Ectodermal cell (in vitro differentiated cells): ENCODE results near the gene INAVA.
A peak's percentile ranks its signal among the peaks of the same experiment; 100 is the strongest.

ENCODE experiments used
- H3K27ac ChIP-seq: 2 replicates; pipeline ENCODE4 v1.7.0; 2013; ENCODE audit warnings: mild to moderate bottlenecking, low read depth, low read length; ENCODE audit not compliant: insufficient read depth, poor library complexity, severe bottlenecking
- H3K27me3 ChIP-seq: 2 replicates; pipeline ENCODE4 v1.7.0; 2013; ENCODE audit warnings: mild to moderate bottlenecking, low read length; ENCODE audit not compliant: insufficient read depth, control insufficient read depth, poor library complexity, severe bottlenecking
- H3K36me3 ChIP-seq: one replicate; pipeline ENCODE4 v1.7.0; 2013; ENCODE audit warnings: low read length; ENCODE audit not compliant: control insufficient read depth, insufficient read depth
- H3K4me1 ChIP-seq: one replicate; pipeline ENCODE4 v1.7.0; 2013; ENCODE audit warnings: low read length; ENCODE audit not compliant: control insufficient read depth, insufficient read depth
- H3K4me3 ChIP-seq: 2 replicates; pipeline ENCODE4 v1.7.0; 2013; ENCODE audit warnings: low read depth, low read length, control low read depth; ENCODE audit not compliant: insufficient read depth
- H3K9me3 ChIP-seq: 2 replicates; pipeline ENCODE4 v1.7.0; 2013; ENCODE audit warnings: mild to moderate bottlenecking, low read length, moderate library complexity; ENCODE audit not compliant: control insufficient read depth
- WGBS, 2 experiments: methylation state at CpG; one replicate each; pipeline ENCODE4 v1.1.7; 2013; ENCODE audit warnings: missing lambda C conversion rate in 2 of 2; 5-methylcytosine and 5-hydroxymethylcytosine counted together

INAVA gene

DNA sequence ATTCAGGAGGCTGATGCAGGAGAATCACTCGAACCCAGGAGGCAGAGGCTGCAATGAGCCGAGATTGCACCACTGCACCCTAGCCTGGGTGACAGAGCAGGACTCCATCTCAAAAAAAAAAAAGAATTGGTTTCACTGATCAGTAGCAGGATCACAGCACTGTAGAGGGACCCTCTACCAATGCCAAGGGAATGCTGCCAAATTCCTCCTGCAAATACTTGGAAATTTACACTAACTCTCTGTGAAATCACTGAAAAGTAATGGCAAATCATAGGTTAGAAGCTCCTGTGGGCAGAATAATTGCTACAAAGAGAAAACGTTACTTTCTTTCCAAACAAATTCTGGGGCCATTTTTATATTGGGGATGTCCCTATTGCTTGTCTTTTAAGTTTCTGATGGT is 28.6 kb upstream of the INAVA start:
- WGBS, 2 experiments, result 83 to 90% methylated on average over 3 of the region's 3 CpGs

DNA sequence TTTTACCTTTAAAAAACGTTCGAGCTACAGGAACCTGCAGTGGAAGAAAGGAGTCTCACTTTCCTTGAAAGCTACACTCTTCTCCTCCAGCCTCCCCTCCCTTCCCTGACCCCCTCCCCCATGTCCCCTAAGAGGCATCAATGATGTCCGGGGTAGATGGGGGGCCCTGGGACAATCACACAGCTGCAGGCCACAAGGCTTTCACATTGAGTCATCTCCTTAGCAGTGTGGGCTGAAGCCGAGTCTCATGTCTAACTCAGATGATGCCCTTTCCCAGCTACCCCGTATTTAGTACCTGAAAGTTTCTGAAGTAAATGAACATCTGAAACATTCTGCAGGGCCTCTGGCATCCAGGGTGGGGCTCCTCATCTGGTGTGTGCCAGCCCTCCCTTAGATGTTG is 28.2 kb upstream of the INAVA start:
- H3K4me1 ChIP-seq, result peaks cover 5% of the 10 kb centered on the region
- H3K27me3 ChIP-seq, result peaks cover 4% of the 10 kb centered on the region
- H3K27ac ChIP-seq, result no peak overlapping the region
- no peaks in the 10 kb centered on the region for H3K9me3 ChIP-seq
- H3K36me3 ChIP-seq, result peaks cover 12% of the 10 kb centered on the region
- H3K4me3 ChIP-seq, result no peak overlapping the region
- 55 to 59% methylated on average over 5 of the region's 5 CpGs for WGBS, 2 experiments

More for the DNA sequence above, 28.6 kb upstream of the INAVA start:
- Histone ChIP-seq H3K27ac (no peak overlapping the region), H3K9me3 (no peaks in the 10 kb centered on the region), H3K4me1 (peaks cover 5% of the 10 kb centered on the region), H3K4me3 (no peak overlapping the region), H3K36me3 (peaks cover 12% of the 10 kb centered on the region), H3K27me3 (no peaks in the 10 kb centered on the region)

- H3K4me3 ChIP-seq, result no peak overlapping the region
- WGBS, 2 experiments, result 78 to 84% methylated on average over 10 of the region's 11 CpGs
- no peak overlapping the region for H3K27ac ChIP-seq
- H3K27me3 ChIP-seq, result peaks cover 11% of the 10 kb centered on the region
- H3K4me1 ChIP-seq, result peaks cover 5% of the 10 kb centered on the region
- no peaks in the 10 kb centered on the region for H3K9me3 ChIP-seq
- peaks cover 12% of the 10 kb centered on the region for H3K36me3 ChIP-seq
These were observed 27.5 kb upstream of the INAVA start for GRCh38 chr1:200867018-200867811.

GRCh38 chr1:200869376-200869752 is 25.3 kb upstream of the INAVA start:
- H3K27ac ChIP-seq, result no peak overlapping the region
- WGBS, 2 experiments, result 92 to 96% methylated on average over 5 of the region's 5 CpGs
- H3K9me3 ChIP-seq, result no peaks in the 10 kb centered on the region
- H3K4me1 ChIP-seq, result peaks cover 5% of the 10 kb centered on the region
- peaks cover 32% of the 10 kb centered on the region for H3K27me3 ChIP-seq
- no peak overlapping the region for H3K4me3 ChIP-seq
- no peaks in the 10 kb centered on the region for H3K36me3 ChIP-seq

DNA sequence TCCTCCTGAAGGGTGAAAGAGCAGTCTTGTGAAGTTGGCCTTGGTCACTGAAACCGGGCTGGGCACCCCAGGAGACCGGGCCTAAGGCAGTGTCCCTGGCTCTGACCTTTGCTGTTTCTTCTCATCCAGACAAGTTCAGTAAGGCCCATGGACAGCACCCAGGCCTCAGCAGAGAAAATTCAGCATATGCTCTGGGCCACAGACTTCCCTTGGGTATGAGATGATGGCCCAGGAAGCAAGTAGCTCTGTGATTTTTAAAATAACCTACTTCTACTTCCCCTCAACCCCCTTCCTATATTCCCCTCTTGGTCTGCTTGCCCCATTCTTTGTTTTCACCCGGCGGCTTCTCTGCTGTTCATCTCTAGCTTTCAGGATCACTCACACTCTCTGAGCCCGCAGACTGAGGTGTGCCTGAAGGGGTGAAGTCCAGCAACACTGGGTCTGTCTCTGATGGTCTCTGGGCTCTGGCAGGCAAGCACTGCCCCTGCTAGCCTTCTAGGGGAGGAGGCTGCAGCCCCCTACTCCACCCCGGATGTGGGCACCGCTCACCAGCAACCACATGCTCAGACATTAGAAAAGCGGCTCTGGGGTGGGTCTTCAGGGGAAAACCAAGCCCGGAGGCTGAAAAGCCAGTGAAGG is 24.8 kb upstream of the INAVA start:
- Histone ChIP-seq H3K4me3 (no peak overlapping the region), H3K27ac (no peak overlapping the region), H3K36me3 (no peaks in the 10 kb centered on the region), H3K4me1 (peaks cover 5% of the 10 kb centered on the region), H3K9me3 (no peaks in the 10 kb centered on the region), H3K27me3 (peaks cover 37% of the 10 kb centered on the region)
- 92 to 94% methylated on average over 9 of the region's 9 CpGs for WGBS, 2 experiments

DNA sequence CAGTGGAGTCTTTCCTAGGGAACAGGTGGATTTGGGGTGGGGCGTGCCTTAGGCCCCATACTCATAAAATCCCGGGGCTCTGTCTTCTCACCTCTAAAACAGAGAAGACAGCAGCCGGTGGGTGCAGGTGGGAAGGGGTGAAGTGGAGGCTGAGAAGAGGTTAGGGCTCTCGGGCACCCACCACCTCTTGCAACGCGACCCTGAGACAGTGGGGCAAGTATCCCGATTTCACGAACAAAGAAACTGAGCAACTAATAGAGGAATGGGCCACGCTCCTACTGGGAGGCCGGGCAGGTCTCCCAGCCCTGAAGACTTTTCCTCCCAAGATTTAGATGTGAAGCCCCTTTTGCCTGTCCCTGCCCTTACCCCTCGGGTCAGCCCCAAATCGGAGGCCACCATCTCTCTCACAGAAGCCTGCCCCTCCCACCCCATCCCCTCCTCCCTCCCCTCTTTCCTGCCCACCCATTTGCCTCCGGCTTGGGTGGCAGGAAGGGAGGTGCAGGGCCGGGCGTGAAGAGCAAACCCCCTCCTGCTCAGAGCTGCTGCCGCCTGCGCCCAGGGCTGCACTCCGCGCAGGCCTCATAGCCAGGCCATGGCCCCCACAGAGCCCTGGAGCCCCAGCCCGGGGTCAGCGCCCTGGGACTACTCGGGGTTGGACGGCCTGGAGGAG is 22.1 kb upstream of the INAVA start, which contains the start of gene GPR25:
Gene GPR25, plus strand, starts transcription at position 536 of the 670 bp plus-strand sequence. Its CDS starts 57 bp downstream, at position 593.
- H3K4me1 ChIP-seq, result peaks cover 6% of the 10 kb centered on the region
- H3K9me3 ChIP-seq, result no peaks in the 10 kb centered on the region
- H3K36me3 ChIP-seq, result no peaks in the 10 kb centered on the region
- peak within 1 kb of the TSS; percentile 13 for H3K4me3 ChIP-seq
- H3K27ac ChIP-seq, result no peak within 1 kb of the TSS
- H3K27me3 ChIP-seq, result peaks cover 37% of the 10 kb centered on the region
- WGBS, 2 experiments, result 93 to 94% methylated on average over 23 of the region's 23 CpGs

GRCh38 chr1:200873116-200873670 is 21.5 kb upstream of the INAVA start:
- 67 to 70% methylated on average over 61 of the region's 61 CpGs for WGBS, 2 experiments
- Histone ChIP-seq H3K9me3 (no peaks in the 10 kb centered on the region), H3K36me3 (no peaks in the 10 kb centered on the region), H3K4me3 (peak overlapping the region; percentile 13), H3K27me3 (peaks cover 37% of the 10 kb centered on the region), H3K27ac (no peak overlapping the region), H3K4me1 (peaks cover 6% of the 10 kb centered on the region)

DNA sequence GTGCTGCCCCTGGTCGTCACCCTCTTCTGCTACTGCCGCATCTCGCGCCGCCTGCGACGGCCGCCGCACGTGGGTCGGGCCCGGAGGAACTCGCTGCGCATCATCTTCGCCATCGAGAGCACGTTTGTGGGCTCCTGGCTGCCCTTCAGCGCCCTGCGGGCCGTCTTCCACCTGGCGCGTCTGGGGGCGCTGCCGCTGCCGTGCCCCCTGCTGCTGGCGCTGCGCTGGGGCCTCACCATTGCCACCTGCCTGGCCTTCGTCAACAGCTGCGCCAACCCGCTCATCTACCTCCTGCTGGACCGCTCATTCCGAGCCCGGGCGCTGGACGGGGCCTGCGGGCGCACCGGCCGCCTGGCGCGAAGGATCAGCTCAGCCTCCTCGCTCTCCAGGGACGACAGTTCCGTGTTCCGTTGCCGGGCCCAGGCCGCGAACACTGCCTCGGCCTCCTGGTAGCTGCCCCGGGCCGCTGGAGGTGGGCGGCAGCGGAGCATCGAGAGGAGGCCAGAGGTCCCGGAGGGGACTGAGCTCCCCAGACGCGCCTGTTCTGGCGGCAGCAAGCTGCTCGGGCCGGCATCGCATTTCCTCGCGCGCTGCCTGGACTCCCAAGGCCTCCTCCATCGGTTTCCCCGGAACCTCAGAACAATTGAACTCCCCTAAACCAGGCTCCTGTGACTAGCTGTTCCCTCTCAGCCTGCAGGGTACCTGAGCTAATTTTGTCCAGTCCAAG is 20.9 kb upstream of the INAVA start:
- no peaks in the 10 kb centered on the region for H3K9me3 ChIP-seq
- H3K27ac ChIP-seq, result no peak overlapping the region
- 63 to 64% methylated on average over 66 of the region's 66 CpGs for WGBS, 2 experiments
- no peaks in the 10 kb centered on the region for H3K36me3 ChIP-seq
- peaks cover 37% of the 10 kb centered on the region for H3K27me3 ChIP-seq
- peaks cover 6% of the 10 kb centered on the region for H3K4me1 ChIP-seq
- H3K4me3 ChIP-seq, result peak overlapping the region; percentile 13

DNA sequence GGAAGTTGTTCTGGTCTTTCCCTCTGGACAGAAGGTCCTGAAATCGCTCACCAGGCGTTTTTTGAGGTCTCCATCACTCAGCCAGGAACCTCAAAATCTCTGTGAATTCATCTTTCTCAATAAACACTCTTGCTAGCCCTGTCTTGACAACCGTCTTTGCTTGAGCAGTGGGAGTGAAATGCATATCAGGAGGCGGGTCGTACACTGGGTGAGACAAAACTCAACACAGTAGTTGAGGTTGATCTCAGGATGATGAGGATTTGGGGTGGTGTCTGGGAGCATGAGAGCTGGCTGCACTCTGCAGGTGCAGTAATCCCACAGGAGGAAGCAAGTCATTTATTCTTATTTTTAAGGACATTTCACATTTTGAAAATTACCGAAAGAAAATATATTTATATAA is 20.0 kb upstream of the INAVA start:
- H3K4me3 ChIP-seq, result no peak overlapping the region
- peaks cover 6% of the 10 kb centered on the region for H3K4me1 ChIP-seq
- H3K27ac ChIP-seq, result no peak overlapping the region
- 86 to 94% methylated on average over 5 to 6 of the region's 6 CpGs for WGBS, 2 experiments
- H3K9me3 ChIP-seq, result no peaks in the 10 kb centered on the region
- H3K36me3 ChIP-seq, result no peaks in the 10 kb centered on the region
- peaks cover 37% of the 10 kb centered on the region for H3K27me3 ChIP-seq
